DOHH2 (cell line): ENCODE data around the gene MXRA5.

Source experiments
- EZH2phosphoT487 ChIP-seq: fragments of 200-600 bp; sonication (generic); IDR thresholded peaks from 2 replicates; pipeline ENCODE4 v1.6.1; 2017; ENCODE audit warnings: borderline replicate concordance, mild to moderate bottlenecking, antibody characterized with exemption, low read length, moderate library complexity, mixed read lengths
- TF ChIP-seq, protein P1 (sequence below): fragments of 200-600 bp; sonication (generic); IDR thresholded peaks from one replicate; pipeline ENCODE4 v1.5.1; 2014; ENCODE audit warnings: antibody characterized with exemption, mild to moderate bottlenecking, low read depth, low read length; ENCODE audit not compliant: poor library complexity, severe bottlenecking

DNA sequence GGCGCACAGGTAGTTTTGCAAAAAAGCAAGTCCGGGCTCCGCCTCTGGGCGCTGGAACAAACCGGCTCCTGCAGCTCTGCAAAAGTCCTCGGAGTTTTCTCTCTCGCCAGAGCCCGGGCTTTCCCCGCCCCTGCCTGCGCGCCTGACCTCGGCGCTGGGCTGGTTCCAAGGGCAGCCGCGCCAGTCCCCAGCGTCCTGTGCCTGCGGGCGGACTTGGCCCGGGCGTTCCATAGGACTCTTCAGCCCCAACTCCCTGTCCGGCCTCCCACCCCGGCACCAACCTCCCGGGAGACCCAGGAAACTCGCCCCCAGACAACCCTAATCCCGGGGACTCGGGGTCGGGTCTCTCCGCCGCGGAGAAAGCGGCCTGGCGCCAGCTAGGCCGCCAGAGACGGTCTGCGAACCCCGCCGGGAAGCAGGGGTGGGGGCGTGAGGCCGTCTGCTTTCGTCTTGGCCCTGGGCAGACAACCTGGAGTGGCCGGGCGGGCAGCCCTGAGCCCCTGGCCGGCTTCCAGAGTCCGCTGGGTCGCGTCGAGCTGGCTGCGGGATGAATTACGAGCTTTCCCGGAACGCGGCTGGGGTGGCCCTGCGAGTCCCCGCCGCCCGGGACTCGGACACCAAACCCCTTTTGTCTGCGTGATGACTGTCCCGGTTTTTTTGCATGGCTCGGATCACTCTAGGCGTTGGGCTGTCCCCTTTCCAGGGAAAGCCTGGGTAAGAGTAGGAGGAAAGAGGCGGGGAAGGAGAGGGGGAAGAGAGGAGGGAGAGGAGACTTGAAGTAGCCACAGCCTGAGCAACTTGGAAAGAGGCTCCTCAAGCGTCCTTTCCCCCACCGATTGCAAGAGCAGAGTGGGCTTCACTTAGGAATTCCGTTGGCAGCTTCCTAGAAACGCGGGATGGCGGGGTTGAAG is 916 bp downstream of the MXRA5 start:
- TF ChIP-seq, protein P1, sequence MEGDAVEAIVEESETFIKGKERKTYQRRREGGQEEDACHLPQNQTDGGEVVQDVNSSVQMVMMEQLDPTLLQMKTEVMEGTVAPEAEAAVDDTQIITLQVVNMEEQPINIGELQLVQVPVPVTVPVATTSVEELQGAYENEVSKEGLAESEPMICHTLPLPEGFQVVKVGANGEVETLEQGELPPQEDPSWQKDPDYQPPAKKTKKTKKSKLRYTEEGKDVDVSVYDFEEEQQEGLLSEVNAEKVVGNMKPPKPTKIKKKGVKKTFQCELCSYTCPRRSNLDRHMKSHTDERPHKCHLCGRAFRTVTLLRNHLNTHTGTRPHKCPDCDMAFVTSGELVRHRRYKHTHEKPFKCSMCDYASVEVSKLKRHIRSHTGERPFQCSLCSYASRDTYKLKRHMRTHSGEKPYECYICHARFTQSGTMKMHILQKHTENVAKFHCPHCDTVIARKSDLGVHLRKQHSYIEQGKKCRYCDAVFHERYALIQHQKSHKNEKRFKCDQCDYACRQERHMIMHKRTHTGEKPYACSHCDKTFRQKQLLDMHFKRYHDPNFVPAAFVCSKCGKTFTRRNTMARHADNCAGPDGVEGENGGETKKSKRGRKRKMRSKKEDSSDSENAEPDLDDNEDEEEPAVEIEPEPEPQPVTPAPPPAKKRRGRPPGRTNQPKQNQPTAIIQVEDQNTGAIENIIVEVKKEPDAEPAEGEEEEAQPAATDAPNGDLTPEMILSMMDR = no peak
- no peak for TF ChIP-seq EZH2phosphoT487
